Spleen (tissue), 7 donors: ENCODE measurements around the gene LY6G6C.

Source experiments
- CTCF ChIP-seq, 11 experiments: fragments of 200-600 bp in 7 of 11; fragments of 450-650 bp in 4 of 11; sonication (generic) in 4 of 11; IDR thresholded peaks in 8 of 11; conservative IDR thresholded peaks in 3 of 11; 1 replicate in 7 of 11; 2 replicates in 4 of 11; pipeline versions ENCODE4 v1.4.0 to v1.8.0; 2016 to 2021; ENCODE audit warnings: antibody characterized with exemption in 11 of 11, inconsistent platforms in 4 of 11, mild to moderate bottlenecking in 1 of 11
- POLR2A ChIP-seq, 3 donors: fragments of 450-650 bp; IDR thresholded peaks; one replicate each; pipeline ENCODE4 v1.5.1; 2017; ENCODE audit warnings: antibody characterized with exemption in 3 of 3, mild to moderate bottlenecking in 1 of 3
- POLR2AphosphoS5 ChIP-seq, 3 donors: sonication (generic); formaldehyde crosslinking; IDR thresholded peaks; one replicate each; pipeline ENCODE4 v1.5.1; 2017; ENCODE audit warnings: antibody characterized with exemption in 3 of 3
- donor health status: DM: no; HTN: no; CAD: no; lungs with moderate emphysema.
- donor health status: DM: no; HTN: no; CAD: no.
- donor health status: DM: no; HTN: no; CAD: no.

DNA sequence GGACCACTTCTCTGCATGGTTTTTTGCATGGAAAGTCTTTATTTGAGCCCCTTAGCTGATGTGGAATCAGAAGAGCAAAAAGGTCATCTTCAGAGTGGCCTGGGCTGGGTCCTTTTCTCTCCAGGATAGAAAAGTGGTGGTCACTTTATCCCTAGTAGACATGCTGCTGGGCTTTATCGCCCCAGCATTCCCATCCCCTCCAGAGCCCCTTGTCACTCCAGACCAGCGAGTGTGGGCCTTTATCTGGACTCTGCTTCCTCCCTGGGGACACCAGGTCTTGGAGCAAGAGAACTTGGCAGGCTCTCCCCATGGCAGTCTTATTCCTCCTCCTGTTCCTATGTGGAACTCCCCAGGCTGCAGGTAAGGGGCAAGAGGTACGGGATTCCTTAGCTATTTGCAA, 14.9 kb downstream of the LY6G6C start, which contains the start of gene LY6G6F:
- TF ChIP-seq CTCF (IDR thresholded peaks at IDR 0.05 in 8 of 11, conservative IDR thresholded peaks at IDR 0.05 in 3 of 11) (no peak), POLR2A (IDR thresholded peaks at IDR 0.05) (no peak), POLR2AphosphoS5 (IDR thresholded peaks at IDR 0.05) (no peak)
